HG03175 (cell line): ENCODE results near the gene SKOR1.

Experiments
- ATAC-seq: cut with Tn5 transposase; IDR thresholded peaks from one replicate; pipeline ENCODE4 v1.9.1; 2021; ENCODE audit warnings: mild to moderate bottlenecking, moderate library complexity; ENCODE audit not compliant: unreplicated experiment

Gene SKOR1

DNA sequence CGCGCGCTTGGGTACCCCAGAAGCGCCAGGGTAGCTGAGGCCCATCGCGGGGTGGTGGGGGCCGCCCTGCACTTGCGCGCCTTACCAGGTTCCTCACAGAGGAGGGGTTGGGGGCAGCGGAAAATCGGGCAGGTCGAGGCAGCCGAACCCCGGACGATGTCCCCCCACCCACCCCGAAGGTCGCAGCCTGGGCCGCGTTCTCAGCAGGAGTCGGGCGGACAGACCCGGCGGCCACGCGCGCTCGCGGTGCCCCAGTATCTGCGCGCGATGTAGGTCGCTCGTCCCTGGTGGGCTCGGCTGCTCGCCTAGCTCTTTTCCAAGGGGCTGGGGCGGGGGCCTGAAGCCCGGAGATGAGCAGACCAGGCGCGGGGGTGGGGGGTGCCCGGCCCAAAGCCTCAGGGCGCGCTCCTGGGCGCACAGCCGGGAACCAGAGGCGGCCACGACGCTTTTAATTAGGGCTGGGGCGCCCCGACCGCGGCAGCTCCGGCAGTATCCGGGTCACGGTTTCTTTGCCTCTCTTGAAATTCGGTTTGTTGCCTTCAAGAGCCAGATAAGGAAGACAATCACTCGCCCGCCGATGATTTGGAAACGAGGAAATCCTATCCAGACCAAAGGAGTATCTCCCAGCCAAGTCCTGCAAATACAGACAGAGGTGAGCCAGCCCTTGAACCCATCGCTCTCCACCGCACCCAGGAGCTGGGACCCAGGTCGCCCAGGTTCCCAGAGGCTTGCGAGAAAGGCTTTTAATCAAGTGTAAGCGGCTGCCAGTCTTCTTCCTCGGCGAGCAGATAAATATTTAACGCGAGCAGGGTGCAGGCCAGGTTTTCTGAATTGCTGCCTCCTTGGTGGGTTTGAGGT lies 4.6 kb downstream of the SKOR1 start:
- no peak for ATAC-seq

- no peak for ATAC-seq
Measured at GRCh38 chr15:67831363-67831762, 6.1 kb downstream of the SKOR1 start.

GRCh38 chr15:67832031-67832551 lies 6.8 kb downstream of the SKOR1 start:
- no peak for ATAC-seq

DNA sequence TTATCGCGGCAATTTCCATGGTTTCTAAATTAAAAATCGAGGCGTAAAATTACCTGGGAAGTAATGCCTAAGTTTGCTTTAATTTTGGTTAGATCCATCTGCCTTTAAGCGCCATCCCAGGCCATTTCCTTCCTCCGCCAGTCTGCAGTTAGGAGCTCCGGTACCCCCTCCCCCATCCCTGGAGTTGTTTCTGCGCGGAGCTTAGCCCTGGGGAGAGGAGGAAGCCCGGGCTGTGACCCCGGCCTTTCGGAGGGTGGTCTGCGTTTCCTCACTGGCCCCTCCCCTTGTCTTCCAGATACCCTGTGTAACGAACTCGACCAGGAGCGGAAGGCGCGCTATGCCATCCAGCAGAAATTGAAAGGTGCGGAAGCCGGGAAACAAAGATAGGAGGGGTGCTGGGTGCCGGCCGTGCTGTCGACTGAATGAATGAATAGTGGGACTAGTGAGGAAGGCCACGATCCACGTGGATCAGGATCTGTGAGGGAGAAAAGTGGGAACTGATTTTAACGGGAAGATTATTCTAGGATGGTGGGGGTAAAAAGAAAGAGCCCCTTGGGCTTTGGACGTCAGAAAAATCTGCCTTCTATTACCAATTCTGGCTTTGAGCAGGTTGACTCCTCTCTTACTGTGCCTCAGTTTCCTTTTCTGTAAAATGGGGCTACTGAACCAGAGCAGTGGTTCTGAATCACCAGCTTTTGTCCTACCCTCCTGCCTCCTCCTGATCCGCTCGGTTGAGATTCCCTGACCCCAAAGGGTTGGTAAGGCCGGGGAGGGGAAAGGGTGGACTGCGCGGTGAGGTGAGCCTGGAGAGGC lies 7.8 kb downstream of the SKOR1 start:
- no peak for ATAC-seq

GRCh38 chr15:67833710-67834511 lies 8.6 kb downstream of the SKOR1 start:
- ATAC-seq = no peak

DNA sequence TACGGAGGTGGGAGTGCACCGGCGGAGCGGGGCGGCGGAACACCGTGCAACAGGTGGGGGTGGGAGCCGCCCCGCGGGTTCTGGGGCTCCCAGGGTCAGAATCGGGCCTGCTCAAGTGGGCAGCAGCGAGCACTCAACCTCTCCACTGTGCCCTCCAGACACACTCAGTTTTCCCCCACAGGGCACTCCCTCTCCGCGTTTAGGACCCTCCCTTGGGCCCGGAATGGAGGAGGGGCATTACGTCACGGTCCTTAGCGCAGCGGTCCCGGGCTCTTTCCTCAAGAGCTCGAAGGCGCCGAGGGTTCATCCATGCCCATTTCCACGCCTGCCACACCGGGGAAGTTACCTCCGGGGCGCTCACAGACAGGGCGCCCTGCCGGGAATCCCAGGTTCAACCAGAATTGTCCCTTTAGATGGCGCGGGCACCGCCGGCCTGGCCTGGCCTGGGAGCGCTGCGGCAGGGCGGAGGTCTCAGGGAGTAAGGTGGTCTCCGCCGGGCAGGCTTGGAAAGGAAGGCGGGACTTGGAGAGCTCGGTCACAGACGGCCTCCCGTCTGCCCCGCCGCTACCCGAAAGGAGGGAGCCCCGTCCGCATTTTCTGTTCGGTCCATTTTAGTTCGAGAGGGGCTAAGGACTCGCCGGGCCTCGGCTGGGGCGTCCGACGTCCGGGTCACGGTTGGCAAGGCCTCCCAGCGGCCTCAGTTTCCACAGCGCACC lies 9.4 kb downstream of the SKOR1 start:
- ATAC-seq = no peak

DNA sequence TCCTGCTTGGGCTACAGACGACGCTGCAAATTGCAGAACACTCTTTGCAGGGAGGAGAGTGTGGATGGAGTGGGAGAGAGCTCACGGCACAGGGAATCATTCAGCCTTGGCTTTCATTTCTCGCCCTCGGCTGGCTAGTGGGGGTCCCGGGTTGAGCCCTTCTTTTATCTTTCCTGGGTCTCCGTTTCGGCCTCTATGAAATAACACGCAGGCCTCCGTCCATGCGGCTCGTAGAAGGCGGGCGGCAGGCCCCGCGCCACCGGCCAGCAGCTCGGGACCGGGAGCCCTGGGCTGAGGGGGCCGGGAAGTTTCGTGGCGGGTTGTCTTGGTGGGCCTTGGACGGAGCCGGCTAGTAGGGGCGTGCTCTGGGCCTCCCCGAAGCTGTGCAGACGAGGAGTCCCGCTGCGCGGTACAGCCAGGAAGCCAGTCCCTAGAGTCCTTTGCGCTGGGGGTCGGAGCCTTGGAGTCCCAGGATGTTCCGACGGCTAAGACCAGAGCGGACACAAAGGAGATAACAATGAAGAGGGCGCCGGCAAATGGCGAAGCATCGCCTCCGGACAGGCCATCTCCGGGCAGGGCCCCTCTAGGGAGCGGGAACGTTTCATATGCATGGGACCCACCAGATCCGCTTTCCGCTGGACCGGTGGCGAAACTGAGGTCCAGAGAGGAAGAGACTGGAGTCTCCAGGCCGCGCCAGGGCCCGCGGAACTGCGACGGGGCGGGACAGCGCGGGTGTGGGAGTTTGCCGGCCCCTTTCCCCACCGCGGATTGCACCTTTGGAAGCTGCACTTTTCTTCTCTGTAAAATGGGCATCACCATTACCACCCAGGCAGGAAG lies 10.2 kb downstream of the SKOR1 start:
- ATAC-seq = no peak

- ATAC-seq = no peak
Measured at GRCh38 chr15:67836134-67836455, 10.8 kb downstream of the SKOR1 start.

GRCh38 chr15:67836477-67836876 lies 11.2 kb downstream of the SKOR1 start:
- ATAC-seq = no peak

GRCh38 chr15:67836955-67837354 lies 11.6 kb downstream of the SKOR1 start:
- ATAC-seq = no peak

DNA sequence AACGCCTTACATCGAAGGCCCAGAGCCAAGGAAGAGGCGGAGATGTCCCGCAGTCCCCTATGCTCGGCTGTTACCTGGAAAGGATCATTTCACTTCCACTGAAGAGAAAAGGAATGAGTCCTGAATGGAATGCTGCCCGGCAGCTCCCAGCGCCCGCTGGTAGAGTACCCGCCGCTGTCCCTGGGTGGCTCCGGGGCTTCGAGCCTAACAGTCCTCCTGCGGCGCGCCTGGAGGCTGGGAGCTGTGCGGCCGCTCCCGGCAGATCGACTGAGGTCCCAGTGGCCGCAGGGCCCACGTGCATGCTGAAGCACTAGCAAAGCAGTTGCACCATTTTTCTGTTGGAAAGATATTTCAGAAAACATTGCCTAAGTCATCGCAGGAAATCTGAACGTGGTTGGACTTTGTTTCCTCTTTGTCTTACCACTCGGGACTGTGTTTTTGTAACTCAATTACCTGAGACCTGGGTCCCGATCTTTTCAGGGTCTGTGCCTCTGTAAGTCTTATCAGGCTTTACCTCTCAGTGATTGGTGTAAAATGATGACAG lies 13.6 kb downstream of the SKOR1 start:
- ATAC-seq = no peak

- no peak for ATAC-seq
Measured at GRCh38 chr15:67839499-67839928, 14.2 kb downstream of the SKOR1 start.

DNA sequence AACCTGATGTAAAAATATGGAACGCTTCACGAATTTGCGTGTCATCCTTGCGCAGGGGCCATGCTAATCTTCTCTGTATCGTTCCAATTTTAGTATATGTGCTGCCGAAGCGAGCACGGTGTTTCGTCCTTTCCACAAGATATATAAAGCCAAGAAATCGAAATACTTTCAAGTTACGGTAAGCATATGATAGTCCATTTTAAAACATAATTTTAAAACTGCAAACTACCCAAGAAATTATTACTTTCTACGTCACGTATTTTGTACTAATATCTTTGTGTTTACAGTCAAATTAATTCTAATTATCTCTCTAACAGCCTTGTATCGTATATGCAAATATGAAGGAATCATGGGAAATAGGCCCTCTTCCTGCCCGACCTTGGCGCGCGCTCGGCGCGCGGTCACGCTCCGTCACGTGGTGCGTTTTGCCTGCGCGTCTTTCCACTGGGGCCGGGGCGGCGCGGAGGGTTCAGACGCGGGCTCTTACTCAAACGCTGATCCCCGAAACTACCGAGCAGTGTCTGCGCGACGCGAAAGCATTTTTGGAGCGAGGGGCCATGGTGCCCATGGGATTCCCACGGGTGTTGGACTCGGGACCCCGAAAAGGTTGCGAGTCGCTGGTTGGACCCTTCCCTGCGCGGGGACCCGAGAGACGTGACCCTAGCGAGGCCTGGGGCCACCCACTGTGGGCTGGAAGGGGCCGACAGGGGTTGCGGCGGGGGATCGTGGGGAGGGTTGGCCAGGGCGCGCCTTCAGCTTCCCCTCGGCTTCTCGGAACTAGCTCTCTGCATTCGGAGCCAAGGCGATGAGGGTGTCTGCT lies 14.8 kb downstream of the SKOR1 start, which contains the start of gene RNU6-1:
TSS of gene RNU6-1 (minus strand) at position 117 of the 820 bp plus-strand sequence.
- ATAC-seq = peak; percentile 83

DNA sequence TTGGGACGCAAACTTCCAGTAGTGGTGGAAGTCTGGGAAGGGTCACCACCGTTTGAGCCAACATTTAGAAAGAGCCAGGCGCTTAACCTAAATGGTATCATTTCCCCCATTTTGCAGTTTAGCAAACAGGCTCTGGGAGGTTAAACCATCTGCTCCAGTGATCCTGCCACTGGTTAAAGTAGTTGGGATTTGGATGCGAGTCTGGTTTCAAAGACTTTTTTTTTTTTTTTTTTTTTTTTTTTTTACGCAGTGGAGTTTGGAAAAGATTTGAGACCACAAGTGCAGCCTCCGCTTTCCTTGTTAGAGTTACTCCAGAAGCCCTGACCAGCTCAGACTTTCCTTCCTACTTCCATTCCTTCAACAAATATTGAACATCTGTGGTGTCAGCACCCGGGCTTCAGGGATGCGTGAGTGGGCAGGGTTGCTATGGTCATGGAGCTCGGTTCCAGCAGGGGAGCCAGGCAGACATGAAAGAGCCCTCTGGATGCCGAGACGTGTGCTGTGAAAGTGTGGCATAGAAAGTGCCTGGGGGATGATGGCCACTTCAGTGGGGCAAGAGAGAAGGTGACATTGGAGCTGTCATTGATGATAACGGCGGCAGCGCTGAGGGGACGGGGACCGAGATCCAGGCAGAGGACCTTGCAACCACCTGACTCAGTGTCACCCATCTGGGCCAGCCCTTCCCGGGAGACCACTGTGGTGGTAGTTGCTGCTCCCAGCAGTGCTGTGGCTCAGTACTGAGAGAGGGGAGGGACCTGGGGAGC lies 15.6 kb downstream of the SKOR1 start:
- no peak for ATAC-seq

GRCh38 chr15:67841513-67841762 lies 16.1 kb downstream of the SKOR1 start:
- no peak for ATAC-seq

DNA sequence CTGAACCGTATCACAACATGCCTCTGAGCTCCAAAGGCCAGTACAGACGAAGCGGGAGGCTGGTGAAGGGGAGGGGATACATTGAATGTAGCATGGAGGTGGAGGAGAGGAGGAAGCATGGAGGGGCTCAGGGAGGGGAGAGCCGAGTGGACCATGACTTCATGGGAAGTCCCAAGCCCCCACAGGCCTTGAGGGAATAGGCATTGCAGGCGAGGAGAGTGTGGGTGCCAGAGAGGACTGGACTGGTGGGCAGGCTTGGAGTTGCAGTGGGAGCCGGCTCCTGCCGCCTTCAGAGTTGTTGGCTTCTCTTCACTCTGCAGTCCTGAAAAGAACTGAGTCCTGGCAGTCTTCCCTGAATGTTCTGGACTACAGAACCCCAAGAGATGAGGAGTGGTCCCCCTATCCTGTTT lies 17.8 kb downstream of the SKOR1 start:
- no peak for ATAC-seq

GRCh38 chr15:67843571-67844387 lies 18.5 kb downstream of the SKOR1 start:
- ATAC-seq = no peak
